Superior temporal gyrus (tissue), 1 donor: ENCODE measurements around the gene AGTPBP1.
"Not testable (repeated sequence)": the region's sequence is repeated elsewhere in the genome, so short reads cannot be mapped to it uniquely, and the experiment has no call there.

Source experiments
- DNase-seq: peaks from one replicate; pipeline ENCODE4 v3.0.0-alpha.2; 2016; ENCODE audit errors: extremely low spot score

The AGTPBP1 gene

DNA sequence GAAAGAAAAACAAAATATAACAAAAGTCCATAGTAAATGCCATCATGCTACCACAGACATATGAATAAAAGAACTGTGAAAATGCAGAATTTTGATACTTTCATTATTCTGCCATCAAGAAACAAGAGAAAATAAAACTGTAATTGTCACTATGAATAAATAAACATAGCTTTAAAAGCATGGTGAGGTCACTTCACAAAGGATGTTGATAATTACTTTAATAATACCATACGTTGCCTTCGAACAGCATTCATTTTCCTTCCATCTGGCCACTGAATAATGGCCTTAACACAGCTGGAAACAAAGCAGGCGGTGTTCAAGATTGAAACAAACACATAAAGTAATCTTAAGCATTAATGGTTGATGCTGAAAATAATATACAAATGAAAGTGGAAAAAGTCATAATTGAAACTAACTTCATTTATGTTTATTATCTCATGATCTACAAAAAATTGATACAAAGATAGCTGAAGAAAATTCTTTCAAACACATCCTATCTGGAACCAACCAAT, 102.0 kb downstream of the AGTPBP1 start:
- DNase-seq = peak; percentile 59

DNA sequence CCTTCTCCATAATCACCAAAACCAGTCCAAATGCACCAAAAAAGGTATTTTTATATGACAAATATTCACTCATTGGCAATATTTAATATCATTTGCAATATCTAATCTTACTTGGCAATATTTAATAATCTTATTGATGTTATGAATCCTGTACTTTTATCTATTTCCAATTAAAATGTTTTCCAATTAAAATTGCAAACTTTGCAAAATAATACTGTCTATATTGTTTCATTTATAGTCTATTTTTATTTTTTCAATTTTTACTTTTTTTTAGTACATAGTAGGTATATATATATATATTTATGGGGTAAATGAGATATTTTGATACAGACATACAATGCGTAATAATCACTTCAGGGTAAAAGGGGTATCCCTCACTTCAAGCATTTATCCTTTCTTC, 109.9 kb downstream of the AGTPBP1 start:
- DNase-seq = no peak

DNA sequence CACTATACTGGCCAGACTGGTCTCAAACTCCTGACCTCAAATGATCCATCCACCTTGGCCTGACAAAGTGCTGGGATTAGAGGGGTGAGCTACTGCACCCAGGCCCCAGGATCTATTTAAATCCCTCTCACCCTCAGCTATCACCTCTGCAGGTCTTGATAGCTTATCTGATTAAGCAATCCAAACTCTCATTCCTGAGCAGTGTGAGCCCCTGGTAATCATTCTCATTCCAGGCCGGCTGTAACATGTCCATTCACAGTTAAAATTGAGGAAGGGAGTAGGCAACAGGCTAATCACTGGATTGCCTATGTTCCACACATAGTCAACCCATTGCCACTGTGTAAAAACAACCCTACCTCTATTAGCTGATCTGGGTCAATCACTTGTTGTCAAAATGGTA, 111.1 kb downstream of the AGTPBP1 start:
- DNase-seq = no peak

DNA sequence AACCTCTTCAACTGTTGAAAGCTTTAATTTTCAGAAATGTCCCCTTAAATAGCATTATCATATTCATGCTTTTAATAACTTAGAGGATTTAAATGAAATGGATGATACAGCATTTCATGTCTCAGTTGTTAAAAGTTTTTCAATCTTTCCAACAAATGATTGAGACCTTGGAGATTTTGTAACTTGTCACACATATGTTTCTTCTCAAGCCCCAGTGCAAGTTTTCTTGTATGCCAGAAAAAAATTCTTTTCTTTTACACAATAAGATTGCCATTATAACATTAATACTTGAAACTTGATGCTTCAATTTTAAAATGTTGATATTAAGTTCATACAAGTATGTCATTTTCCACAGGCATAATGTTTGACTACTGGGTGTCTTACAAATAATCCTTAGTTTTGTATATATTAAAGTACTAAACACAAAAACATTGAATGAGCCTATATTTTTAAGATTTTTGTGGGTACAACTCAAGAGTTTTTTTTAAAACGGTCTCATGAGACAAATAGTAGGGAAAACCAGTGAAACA, 124.5 kb downstream of the AGTPBP1 start:
- no peak for DNase-seq

DNA sequence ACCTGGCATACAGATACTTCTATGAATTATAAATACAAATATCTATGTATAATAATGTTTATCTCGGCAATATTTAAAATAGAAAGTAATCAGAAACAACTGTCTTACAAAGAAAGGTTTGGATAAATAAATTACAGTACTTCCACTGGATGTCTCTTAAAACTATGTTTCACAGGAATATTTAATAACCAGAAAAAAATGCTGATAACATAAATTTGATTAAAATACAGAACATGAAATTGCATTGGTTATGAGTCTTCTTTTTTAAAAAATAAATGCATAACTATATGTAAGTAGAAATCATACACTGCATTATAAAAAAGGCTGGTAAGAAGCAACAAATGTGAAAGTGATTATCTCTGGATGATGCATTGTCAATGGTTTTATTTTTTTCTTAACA, 126.0 kb downstream of the AGTPBP1 start:
- DNase-seq = no peak

DNA sequence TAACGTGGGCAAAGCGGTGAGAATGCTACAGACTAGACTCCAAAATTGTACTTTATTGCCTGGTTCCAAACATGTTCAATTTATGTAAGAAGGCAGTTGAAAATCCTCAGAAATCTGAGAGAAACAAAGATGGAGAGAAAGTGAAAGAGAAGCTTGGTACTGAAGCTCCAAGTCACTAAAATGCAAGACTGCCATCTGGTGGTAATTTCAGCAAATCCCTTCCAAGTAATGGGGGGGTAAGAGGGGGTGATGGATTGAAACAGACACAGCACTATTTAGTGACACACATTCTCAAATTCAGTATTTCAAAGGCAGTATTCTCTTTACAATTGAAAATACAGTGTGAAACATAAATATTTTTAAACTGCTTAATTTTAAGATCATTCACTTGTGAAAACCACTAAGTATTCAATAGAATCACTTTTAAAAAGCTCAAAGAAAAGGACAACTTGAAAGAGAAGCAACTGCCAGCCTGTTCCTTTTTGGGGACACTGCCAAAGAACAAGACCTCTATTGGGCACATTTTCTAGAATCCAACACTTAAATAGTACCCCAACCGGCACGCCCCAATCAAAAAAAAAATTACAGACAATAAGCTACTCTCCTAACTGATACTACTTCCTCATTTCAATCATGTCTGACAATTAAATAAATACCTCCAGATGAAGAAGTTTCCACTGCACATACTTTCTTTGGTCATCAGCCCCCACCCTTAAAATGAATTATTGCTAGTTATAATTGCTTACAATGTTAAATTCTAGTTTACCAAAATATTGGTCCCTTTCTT, 131.5 kb downstream of the AGTPBP1 start:
- DNase-seq = peak; percentile 98

DNA sequence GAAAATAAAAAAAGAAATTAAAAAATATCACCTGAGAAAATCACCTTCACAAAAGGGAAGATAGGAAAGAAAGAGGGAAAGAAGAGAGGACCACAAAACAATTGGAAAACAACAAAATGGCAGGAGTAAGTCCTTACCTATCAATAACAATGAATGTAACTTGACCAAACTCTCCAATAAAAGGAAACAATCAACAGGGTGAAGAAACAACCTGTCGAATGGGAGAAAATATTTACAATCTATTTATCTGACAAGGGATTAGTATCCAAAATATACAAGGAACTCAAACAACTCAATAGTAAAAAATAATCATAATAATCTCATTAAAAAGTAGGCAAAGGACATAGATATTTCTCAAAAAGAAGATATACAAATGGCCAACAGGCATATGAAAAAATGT, 135.8 kb downstream of the AGTPBP1 start:
- no peak for DNase-seq

DNA sequence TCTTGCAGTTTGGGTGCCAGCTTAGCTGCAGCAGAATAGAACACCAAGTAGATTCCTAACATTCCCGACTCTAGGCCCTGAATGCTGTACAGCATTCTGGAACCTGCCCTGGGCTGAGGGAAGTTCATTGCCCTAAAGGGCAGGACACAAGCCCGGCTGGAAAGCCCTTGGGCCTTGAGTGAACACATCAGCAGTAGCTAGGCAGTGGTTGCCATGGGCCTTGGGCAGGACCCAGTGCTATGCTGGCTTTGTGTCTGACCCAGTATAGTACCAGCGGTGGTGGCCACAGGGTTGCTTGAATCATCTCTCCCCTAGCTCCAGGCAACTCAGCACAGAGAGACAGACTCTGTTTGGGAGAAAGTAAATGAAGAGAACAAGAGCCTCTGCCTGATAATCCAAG, 137.8 kb downstream of the AGTPBP1 start:
- no peak for DNase-seq

DNA sequence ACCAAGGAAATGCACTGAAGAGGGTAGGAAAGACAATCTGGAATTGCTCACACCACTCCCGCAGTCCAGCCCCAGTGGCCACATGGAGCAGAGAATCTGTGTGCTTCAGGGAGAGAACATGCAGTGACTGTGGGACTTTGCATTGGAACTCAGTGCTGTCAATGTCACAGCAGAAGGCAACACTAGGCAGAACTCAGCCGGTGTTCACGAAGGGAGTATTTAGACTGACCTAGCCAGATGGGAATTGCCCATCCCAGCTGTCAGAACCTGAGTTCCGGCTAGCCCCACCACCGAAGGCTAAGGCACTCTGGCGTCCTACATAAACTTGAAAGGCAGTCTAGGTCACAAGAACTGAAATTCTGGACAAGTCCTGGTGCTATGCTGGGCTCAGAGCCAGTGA, 139.0 kb downstream of the AGTPBP1 start:
- no peak for DNase-seq

DNA sequence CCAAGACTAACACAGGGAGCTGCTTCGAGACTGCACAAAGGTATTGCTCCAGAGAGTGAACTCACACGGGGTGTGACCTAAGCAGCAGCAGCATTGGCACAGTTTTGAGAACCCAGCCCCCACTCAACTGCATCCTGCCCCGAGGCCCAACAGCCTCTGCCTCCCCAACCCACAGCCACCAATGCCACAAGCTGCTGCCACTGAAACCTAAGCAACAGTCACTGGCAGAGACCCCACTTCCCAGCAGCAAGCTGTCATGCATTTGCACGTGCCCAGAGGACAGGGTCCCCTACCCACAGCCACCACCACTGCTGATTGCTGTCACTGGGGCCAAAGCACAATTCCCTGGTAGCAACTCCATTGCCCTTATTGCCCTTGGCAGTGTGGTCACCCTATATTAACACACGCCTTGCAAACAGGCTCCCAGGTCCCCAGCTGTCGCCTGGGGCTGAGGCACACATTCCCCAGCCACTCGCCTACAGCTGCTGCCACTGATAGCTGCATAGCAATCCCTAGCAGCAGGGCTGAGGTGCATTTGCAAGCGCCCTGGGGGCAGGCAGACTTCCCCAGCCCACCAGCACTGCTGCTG, 141.0 kb downstream of the AGTPBP1 start:
- no peak for DNase-seq

DNA sequence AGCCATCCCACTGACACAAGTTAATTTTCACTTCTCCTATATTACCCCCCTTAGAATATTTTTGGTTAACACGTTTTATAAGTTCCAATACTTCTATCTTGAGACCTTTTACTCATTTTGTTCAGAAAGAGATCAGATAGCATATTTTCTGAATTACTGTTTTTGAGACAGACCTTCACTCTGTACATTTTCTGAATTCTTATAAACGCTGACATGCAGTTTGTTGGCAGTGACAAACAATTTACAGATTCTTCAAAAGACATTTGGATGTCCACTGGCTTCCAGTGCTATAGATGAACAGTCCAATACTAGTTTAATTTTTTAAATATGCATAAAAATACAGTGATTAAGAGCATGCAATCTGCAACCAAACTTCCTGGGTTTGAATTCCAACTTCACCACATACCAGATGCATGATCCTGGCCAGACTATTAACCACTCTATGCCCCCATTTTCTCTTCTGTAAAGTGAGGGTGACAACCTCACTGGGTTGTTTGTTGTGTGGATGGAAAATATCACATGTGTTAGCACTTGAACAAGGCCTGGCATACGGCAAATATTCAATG, 142.1 kb downstream of the AGTPBP1 start:
- no peak for DNase-seq

DNA sequence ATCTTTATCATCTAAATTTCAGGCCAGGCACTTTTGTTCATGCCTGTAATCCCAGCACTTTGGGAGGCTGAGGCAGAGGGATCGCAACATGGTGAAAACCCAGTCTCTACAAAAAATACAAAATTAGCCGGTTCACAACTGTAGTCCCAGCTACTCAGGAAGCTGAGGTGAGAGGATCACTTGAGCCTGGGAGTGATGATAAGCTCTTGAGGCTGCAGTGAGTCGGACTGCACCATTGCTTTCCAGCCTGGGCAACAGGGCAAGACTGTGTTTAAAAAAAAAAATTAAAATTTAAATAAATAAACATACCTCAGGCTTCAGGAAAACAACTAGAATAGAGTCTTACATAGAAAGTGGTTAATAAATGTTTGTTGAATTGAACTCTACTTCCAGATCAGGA, 147.4 kb downstream of the AGTPBP1 start:
- DNase-seq = no peak

DNA sequence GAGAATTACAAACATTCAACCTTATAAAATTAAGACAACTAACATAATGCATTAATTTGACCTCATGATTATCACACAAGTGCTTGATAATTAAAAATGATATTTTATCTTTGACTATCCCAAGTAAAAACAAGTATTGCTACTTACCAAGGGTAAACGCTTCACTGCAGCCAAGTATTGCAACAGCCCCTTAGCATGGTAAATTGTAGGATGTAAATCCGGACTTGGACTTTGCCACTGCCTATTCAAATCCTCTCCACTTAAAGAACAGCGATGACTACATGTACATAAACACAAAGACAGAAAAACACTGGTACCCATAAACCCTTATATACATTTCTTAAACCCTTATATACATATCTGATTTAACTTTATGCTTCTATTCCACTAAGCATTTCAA, 155.1 kb downstream of the AGTPBP1 start:
- no peak for DNase-seq

DNA sequence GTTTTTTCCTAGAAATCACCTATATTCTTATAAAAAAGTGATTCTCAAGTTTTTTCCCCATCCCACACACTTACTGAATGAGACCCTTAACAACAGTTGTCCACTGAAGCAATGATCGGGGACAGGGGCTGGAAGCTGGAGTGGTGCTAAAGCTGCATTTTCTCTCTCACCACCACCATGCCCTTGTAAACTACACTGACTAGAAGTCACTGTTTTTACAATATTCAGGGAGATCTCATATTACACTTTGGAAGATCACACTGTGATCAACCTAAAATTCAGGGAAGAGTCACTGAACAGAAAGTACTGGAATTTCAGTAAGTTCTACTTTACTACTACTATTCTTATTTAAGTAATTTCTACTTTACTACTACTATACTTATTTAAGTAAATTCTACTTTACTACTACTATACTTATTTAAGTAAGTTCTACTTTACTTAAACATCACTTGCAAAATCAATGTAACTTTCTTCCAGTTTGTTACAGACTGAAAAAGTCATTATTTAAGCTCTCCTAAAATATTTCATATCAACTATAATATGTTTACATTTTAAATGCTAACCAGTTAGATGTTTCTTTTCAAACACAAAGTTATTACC, 164.3 kb downstream of the AGTPBP1 start:
- DNase-seq = no peak

DNA sequence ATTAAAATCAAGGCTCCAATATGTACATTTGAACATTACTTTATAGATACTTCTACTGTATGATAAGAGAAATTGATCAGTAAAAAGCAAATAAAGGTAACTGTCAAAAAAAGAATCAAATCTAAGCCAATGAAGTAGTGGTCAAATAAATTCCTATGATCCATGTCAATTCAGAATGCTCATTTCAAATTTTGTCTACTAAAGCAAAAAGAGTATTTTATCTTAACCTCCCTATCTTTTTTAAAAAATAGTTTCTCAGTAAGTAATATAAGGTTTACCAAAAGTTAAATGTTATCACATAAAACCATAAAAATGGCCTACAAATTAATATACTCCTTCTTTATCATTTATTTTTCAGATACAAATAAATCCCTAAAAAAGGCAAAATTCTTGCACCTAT, 165.9 kb downstream of the AGTPBP1 start:
- DNase-seq = no peak

DNA sequence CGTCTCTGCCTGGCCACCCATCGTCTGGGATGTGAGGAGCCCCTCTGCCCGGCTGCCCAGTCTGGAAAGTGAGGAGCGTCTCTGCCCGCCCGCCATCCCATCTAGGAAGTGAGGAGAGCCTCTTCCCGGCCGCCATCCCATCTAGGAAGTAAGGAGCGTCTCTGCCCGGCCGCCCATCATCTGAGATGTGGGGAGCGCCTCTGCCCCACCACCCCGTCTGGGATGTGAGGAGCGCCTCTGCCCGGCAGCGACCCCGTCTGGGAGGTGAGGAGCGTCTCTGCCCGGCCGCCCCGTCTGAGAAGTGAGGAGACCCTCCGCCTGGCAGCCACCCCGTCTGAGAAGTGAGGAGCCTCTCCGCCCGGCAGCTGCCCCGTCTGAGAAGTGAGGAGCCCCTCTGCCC, 168.2 kb downstream of the AGTPBP1 start:
- not testable (repeated sequence) for DNase-seq

DNA sequence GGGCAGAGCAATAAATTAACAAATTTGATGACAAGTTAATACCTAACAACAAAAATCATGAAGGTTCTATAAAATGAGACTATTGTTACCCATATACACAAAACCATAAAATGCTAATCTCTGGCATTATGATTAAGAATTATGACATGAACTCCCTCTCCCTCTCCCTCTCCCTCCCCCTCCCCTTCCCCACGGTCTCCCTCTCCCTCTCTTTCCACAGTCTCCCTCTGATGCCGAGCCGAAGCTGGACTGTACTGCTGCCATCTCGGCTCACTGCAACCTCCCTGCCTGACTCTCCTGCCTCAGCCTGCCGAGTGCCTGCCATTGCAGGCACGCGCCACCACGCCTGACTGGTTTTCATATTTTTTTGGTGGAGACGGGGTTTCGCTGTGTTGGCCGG, 168.8 kb downstream of the AGTPBP1 start:
- DNase-seq = not testable (repeated sequence)

DNA sequence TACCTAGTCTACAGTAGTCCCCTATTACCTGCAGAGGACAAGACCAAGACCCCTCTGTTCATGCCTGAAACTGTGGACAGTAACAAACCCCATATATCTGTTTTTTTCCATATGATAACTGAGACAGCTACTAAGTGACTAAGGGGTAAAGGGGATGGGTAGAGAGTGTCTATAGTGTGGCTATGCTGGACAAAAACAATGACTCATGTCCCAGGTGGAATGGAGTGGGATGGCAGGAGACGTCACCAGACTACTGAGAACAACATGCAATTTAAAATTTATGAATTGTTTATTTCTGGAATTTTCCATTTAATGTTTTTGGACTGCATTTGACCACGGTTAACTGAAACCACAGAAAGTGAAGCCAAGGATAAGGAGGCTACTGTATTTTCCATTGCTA, 171.8 kb downstream of the AGTPBP1 start:
- DNase-seq = no peak

DNA sequence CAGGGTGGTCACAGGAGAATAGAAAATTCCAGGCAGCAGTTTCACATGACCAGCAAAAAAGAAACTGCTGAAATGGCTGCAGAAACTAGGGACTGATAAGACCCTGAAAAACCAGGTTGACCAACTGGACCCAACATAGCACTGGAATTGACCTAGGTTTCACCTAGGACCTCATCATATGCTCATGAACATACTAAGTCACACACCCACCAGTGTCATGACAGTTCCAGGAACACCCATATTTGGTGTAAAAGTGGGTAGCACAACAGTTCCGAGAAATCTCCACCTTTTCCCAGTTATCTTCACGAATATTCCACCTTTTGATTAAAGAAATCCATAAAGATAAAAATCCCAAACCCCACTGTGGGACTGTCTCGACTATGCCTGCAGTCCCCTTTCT, 182.2 kb downstream of the AGTPBP1 start:
- no peak for DNase-seq

DNA sequence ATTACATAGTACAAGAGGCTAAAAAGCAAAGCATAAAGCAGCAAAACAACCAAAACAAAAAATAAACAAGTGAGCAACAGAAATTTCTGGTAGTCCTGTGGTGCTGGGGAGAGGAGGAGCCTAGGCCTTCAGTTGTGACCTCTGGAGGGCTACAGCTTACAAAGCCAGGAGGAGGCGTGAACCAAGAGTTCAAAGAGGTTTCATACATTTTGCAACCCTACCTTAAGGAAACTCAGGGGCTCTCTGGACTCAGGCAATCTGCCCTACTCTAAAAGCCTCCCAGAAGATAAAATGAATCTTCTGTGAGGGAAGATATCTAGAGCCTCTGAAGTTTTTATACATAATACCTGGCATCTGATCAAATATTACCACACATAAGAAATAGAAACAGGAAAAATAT, 187.4 kb downstream of the AGTPBP1 start:
- no peak for DNase-seq

DNA sequence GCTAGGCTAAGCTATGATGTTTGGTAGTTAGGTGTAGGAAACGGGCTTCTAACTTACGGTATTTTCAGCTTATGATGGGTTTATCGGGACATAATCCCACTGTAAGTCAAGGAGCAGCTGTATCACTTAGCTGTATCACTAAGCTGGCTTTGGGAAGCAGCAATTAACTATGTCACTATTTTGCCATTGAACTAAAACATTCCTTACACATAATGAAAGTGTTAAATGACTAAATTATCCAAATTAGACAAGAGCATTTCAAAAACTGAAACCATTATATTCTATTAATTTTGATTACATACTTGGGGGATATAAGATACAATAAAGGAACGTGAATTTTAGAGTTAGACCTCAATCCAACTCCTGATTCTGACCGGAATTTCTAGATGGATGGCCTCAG, 188.3 kb downstream of the AGTPBP1 start:
- DNase-seq = no peak

DNA sequence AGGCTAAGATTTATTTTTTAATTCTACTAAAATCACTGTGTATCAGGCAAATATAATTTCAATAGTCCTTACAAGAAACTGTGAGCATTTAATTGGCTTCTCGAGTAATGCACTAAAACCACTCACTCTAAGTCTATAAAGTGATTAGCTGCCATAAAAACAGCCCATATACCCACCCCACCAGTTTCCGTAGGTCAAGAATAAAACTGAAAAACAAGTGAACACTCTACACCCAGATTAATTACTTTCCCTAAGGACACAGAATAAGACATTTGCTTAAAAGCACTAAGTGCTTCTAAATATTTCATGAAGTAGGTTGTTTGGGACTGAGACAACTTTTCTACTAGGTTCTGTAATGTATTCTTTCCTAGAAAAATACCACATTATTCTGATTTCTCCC, 194.2 kb downstream of the AGTPBP1 start:
- DNase-seq = no peak

DNA sequence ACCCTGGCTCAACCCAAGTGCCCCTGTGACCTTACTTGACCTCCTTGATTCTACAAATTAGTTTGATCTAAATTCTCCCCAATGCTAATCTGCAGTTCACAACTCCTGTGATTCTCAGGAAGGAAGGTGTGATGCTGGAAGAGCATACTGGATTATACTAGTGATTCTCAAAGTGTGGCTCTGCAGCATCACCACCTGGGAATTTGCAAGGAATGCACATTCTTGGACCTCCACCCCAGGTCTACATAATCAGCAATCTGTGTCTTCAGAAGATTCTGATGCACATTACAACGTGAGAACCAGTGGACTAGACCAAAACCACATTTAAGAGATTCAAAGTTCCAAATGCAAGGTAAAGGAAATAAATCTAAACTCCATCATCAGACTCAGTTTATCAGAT, 198.6 kb downstream of the AGTPBP1 start:
- no peak for DNase-seq
